ENCODE results near the gene PDE6A.

- no peak for TF ChIP-seq CTCF (IDR thresholded peaks at IDR 0.05; ENCODE audit: low read depth, low read length)
- no peak for TF ChIP-seq POLR2A (IDR thresholded peaks at IDR 0.05; ENCODE audit: extremely low read depth, insufficient read length)
Observed at GRCh38 chr5:149847611-149848010, 97.0 kb downstream of the PDE6A start.

Measured in NB4 (cell line).